ENCODE data around the gene RET.
A peak's percentile ranks its signal among the peaks of the same experiment; 100 is the strongest.

GRCh38 chr10:43105102-43105955, 28.5 kb downstream of the RET start:
- TF ChIP-seq JUN (CRISPR knock-in tag; IDR thresholded peaks at IDR 0.05) (no peak), TP53 (CRISPR knock-in tag; IDR thresholded peaks at IDR 0.05) (0 out of 2 replicates have a peak, but pooled peaks have one; percentile 76), TCF7 (CRISPR knock-in tag; IDR thresholded peaks at IDR 0.05; ENCODE audit: low read depth) (no peak), USF2 (CRISPR knock-in tag; IDR thresholded peaks at IDR 0.05) (no peak; the same call in 1 of the 2 replicates), SMAD4 (CRISPR knock-in tag; IDR thresholded peaks at IDR 0.05) (peak; percentile 63), ATF3 (CRISPR knock-in tag; conservative IDR thresholded peaks at IDR 0.05) (no peak), CBFB (CRISPR knock-in tag; IDR thresholded peaks at IDR 0.05; ENCODE audit: low read depth) (no peak), NFYB (CRISPR knock-in tag; conservative IDR thresholded peaks at IDR 0.05; ENCODE audit: low read depth) (no peak), ZNF317 (CRISPR knock-in tag; IDR thresholded peaks at IDR 0.05; ENCODE audit: borderline replicate concordance, low read depth) (no peak), ZNF121 (CRISPR knock-in tag; IDR thresholded peaks at IDR 0.05) (no peak)
- TF ChIP-seq, protein P1, sequence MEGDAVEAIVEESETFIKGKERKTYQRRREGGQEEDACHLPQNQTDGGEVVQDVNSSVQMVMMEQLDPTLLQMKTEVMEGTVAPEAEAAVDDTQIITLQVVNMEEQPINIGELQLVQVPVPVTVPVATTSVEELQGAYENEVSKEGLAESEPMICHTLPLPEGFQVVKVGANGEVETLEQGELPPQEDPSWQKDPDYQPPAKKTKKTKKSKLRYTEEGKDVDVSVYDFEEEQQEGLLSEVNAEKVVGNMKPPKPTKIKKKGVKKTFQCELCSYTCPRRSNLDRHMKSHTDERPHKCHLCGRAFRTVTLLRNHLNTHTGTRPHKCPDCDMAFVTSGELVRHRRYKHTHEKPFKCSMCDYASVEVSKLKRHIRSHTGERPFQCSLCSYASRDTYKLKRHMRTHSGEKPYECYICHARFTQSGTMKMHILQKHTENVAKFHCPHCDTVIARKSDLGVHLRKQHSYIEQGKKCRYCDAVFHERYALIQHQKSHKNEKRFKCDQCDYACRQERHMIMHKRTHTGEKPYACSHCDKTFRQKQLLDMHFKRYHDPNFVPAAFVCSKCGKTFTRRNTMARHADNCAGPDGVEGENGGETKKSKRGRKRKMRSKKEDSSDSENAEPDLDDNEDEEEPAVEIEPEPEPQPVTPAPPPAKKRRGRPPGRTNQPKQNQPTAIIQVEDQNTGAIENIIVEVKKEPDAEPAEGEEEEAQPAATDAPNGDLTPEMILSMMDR (IDR thresholded peaks at IDR 0.05): peak; percentile 95
- TF ChIP-seq, protein P2, sequence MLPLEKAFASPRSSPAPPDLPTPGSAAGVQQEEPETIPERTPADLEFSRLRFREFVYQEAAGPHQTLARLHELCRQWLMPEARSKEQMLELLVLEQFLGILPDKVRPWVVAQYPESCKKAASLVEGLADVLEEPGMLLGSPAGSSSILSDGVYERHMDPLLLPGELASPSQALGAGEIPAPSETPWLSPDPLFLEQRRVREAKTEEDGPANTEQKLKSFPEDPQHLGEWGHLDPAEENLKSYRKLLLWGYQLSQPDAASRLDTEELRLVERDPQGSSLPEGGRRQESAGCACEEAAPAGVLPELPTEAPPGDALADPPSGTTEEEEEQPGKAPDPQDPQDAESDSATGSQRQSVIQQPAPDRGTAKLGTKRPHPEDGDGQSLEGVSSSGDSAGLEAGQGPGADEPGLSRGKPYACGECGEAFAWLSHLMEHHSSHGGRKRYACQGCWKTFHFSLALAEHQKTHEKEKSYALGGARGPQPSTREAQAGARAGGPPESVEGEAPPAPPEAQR (CRISPR knock-in tag; IDR thresholded peaks at IDR 0.05): no peak
- TF ChIP-seq, protein P3, sequence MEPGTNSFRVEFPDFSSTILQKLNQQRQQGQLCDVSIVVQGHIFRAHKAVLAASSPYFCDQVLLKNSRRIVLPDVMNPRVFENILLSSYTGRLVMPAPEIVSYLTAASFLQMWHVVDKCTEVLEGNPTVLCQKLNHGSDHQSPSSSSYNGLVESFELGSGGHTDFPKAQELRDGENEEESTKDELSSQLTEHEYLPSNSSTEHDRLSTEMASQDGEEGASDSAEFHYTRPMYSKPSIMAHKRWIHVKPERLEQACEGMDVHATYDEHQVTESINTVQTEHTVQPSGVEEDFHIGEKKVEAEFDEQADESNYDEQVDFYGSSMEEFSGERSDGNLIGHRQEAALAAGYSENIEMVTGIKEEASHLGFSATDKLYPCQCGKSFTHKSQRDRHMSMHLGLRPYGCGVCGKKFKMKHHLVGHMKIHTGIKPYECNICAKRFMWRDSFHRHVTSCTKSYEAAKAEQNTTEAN (CRISPR knock-in tag; IDR thresholded peaks at IDR 0.05): peak; percentile 26; the same call in 1 of the 2 replicates
- TF ChIP-seq, protein P4, sequence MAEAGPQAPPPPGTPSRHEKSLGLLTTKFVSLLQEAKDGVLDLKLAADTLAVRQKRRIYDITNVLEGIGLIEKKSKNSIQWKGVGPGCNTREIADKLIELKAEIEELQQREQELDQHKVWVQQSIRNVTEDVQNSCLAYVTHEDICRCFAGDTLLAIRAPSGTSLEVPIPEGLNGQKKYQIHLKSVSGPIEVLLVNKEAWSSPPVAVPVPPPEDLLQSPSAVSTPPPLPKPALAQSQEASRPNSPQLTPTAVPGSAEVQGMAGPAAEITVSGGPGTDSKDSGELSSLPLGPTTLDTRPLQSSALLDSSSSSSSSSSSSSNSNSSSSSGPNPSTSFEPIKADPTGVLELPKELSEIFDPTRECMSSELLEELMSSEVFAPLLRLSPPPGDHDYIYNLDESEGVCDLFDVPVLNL (CRISPR knock-in tag; IDR thresholded peaks at IDR 0.05; ENCODE audit: borderline replicate concordance, low read depth): no peak
